Measurements from ENCODE around the gene DIS3L2. TPM values are rescaled to one million over a fixed set of nuclear protein-coding genes. Genes with fewer than 3 reads are reported as not detected.

DIS3L2 gene
- total RNA-seq, 1 donor from 2014 or later = 42.1 TPM

DNA sequence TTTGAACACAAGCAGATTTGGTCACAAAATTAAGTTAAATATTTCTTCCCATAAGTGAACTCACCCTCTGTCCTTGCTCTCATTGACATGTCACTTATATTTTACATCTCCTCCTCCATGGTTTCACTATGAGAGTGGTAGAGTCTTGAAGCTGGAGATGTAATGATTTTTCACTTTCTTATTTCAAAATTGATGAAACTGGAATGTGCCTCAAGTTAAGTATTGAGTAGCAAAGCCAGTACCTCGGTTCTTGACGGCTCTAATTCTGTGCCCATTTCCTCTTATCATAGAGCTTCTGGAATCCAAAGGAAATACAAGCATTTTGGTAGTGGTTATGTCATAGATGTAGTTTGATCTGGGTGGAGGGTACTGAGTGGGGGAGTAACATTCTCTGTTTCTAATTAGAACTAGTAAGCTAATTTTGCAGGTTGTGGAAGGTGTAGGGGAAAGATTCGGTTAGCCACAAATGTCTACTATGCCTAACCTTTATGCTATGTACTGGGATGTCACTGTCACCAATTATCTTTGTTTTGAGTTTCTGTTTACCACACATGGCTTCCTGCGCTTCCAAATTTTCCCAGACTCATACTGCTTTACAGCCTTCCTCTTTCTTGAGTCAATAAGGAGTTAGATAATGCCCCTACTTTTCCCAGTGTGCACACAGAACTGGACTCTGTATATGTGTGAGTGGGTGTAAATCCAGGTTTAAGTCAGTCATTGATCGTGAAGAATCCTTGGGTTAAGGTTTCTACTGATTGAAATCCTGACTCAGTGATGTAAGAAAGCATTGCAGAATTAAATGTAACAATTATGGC lies 96.8 kb downstream of the DIS3L2 start:
- H3K36me3 Mint-ChIP-seq (ENCODE audit: unreplicated experiment) = peaks cover 6% of the 10 kb centered on the region
- no peak overlapping the region for H3K4me3 Mint-ChIP-seq (ENCODE audit: unreplicated experiment)
- H3K27me3 Mint-ChIP-seq (ENCODE audit: unreplicated experiment) = no peaks in the 10 kb centered on the region
- H3K27ac Mint-ChIP-seq (ENCODE audit: unreplicated experiment) = no peak overlapping the region
- no peak for TF ChIP-seq CTCF (IDR thresholded peaks at IDR 0.05; ENCODE audit: partially characterized antibody, unreplicated experiment)
- H3K4me1 Mint-ChIP-seq (ENCODE audit: low read depth, unreplicated experiment) = no peaks in the 10 kb centered on the region
- DNase-seq = no peak
- H3K9me3 Mint-ChIP-seq (ENCODE audit: unreplicated experiment) = no peaks in the 10 kb centered on the region

DNA sequence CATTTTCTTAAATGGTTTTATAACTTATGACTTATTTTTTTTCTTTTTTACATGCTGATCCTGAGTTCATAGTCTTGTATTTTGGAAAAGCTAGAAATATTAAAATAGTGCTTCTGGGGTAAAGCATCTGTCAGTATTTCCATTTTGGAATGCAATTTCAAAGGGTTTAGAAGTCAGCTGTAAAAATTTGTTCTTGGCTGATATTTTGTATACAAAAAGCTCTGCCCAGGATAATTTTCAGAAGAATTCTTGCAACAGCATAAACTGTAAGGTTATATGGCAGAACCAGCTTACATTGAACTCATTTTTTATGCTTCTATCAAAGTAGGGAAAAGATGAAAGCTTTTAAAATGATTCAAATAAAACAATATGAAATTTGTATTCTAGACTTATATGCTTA lies 97.4 kb downstream of the DIS3L2 start:
- Mint-ChIP-seq H3K36me3 (ENCODE audit: unreplicated experiment) (peaks cover 6% of the 10 kb centered on the region), H3K27me3 (ENCODE audit: unreplicated experiment) (no peaks in the 10 kb centered on the region), H3K4me3 (ENCODE audit: unreplicated experiment) (no peak overlapping the region), H3K9me3 (ENCODE audit: unreplicated experiment) (no peaks in the 10 kb centered on the region), H3K4me1 (ENCODE audit: low read depth, unreplicated experiment) (no peaks in the 10 kb centered on the region), H3K27ac (ENCODE audit: unreplicated experiment) (no peak overlapping the region)
- DNase-seq = no peak
- TF ChIP-seq CTCF (IDR thresholded peaks at IDR 0.05; ENCODE audit: partially characterized antibody, unreplicated experiment) = no peak

DNA sequence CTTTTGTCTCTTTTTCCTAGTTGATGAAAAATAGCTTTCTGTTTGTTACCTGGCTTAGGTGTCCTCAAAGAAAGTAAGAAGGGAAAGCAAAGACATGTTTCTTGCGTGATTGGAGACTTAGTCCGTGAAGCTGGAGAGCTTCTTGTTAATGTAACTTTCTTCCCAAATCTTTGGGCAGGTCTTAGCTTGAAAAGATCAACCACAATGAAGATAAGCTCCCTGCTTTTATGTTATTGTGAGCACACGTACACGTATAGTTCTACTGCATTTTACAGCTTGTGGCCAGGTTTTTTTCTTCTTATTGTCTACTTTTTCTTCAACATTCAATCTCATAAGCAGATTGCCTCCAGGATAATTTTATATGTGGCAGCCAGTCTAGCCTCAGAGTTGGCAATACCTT lies 99.8 kb downstream of the DIS3L2 start:
- Mint-ChIP-seq H3K27ac (ENCODE audit: unreplicated experiment) (no peak overlapping the region), H3K36me3 (ENCODE audit: unreplicated experiment) (peaks cover 6% of the 10 kb centered on the region), H3K9me3 (ENCODE audit: unreplicated experiment) (no peaks in the 10 kb centered on the region), H3K4me3 (ENCODE audit: unreplicated experiment) (no peak overlapping the region), H3K4me1 (ENCODE audit: low read depth, unreplicated experiment) (no peaks in the 10 kb centered on the region), H3K27me3 (ENCODE audit: unreplicated experiment) (no peaks in the 10 kb centered on the region)
- TF ChIP-seq CTCF (IDR thresholded peaks at IDR 0.05; ENCODE audit: partially characterized antibody, unreplicated experiment) = no peak
- DNase-seq = no peak

GRCh38 chr2:232073026-232073425 lies 111.5 kb downstream of the DIS3L2 start:
- Mint-ChIP-seq H3K27ac (ENCODE audit: unreplicated experiment) (no peak overlapping the region), H3K27me3 (ENCODE audit: unreplicated experiment) (peaks cover 2% of the 10 kb centered on the region), H3K4me1 (ENCODE audit: low read depth, unreplicated experiment) (no peaks in the 10 kb centered on the region), H3K36me3 (ENCODE audit: unreplicated experiment) (no peaks in the 10 kb centered on the region), H3K9me3 (ENCODE audit: unreplicated experiment) (no peaks in the 10 kb centered on the region), H3K4me3 (ENCODE audit: unreplicated experiment) (no peak overlapping the region)
- TF ChIP-seq CTCF (IDR thresholded peaks at IDR 0.05; ENCODE audit: partially characterized antibody, unreplicated experiment) = no peak
- DNase-seq = no peak

DNA sequence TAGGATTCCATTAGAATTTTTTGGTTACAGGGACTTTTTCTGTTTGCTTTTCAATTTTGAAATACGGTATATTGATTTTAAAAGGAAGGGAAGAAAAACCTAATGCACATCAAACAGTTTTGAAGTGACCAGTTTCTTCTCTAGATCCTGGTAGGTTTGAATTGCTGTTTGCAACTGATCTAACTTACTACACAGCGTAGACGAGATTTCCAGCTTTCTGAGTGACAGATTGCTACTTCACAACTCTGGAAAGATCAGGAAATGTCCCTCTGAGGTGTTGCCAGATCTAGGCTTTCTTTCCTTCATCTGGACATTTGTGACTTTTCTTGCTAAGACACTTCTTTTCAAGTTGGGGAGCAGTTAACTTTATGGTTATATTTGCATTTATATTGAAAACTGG lies 112.2 kb downstream of the DIS3L2 start:
- H3K36me3 Mint-ChIP-seq (ENCODE audit: unreplicated experiment) = no peaks in the 10 kb centered on the region
- H3K9me3 Mint-ChIP-seq (ENCODE audit: unreplicated experiment) = no peaks in the 10 kb centered on the region
- H3K27me3 Mint-ChIP-seq (ENCODE audit: unreplicated experiment) = peaks cover 2% of the 10 kb centered on the region
- DNase-seq = no peak
- H3K4me3 Mint-ChIP-seq (ENCODE audit: unreplicated experiment) = no peak overlapping the region
- H3K27ac Mint-ChIP-seq (ENCODE audit: unreplicated experiment) = no peak overlapping the region
- no peaks in the 10 kb centered on the region for H3K4me1 Mint-ChIP-seq (ENCODE audit: low read depth, unreplicated experiment)
- TF ChIP-seq CTCF (IDR thresholded peaks at IDR 0.05; ENCODE audit: partially characterized antibody, unreplicated experiment) = no peak
